ENCODE data around the gene CIC.
A peak's percentile ranks its signal among the peaks of the same experiment; 100 is the strongest.

Gene CIC

GRCh38 chr19:42268704-42269477 lies at the start of gene CIC:
TSS of gene CIC (plus strand) at chr19:42269252. CDS start at chr19:42271784, 2,532 bp downstream.
- no peaks in the 10 kb centered on the region for H3K27me3 ChIP-seq (ENCODE audit: control insufficient read depth in 1 of 2, insufficient read depth in 2 of 2, low read length in 2 of 2)
- peak within 1 kb of the TSS; percentile 91 for H3K4me3 ChIP-seq (ENCODE audit: low read length in 2 of 2)
- peaks cover 29% of the 10 kb centered on the region for H3K4me1 ChIP-seq (ENCODE audit: control insufficient read depth, insufficient read depth, low read length)
- peak within 1 kb of the TSS; percentile 96 to 99 for H3K9ac ChIP-seq (ENCODE audit: low read length in 2 of 2)
- no peaks in the 10 kb centered on the region for H3K9me3 ChIP-seq (ENCODE audit: control insufficient read depth in 2 of 2, low read length in 2 of 2)
- H3K27ac ChIP-seq (ENCODE audit: low read length), result peak within 1 kb of the TSS; percentile 98
- H3K36me3 ChIP-seq (ENCODE audit: control insufficient read depth in 2 of 2, insufficient read depth in 2 of 2, low read length in 2 of 2), result peaks cover 2 to 7% of the 10 kb centered on the region in 2 donors

- H3K9me3 ChIP-seq (ENCODE audit: control insufficient read depth in 2 of 2, low read length in 2 of 2), result no peaks in the 10 kb centered on the region
- peaks cover 7 to 15% of the 10 kb centered on the region in 2 donors for H3K36me3 ChIP-seq (ENCODE audit: control insufficient read depth in 2 of 2, insufficient read depth in 2 of 2, low read length in 2 of 2)
- H3K4me3 ChIP-seq (ENCODE audit: low read length in 2 of 2), result peak within 1 kb of the TSS; percentile 94 to 95
- peak within 1 kb of the TSS; percentile 79 for H3K27ac ChIP-seq (ENCODE audit: low read length)
- H3K9ac ChIP-seq (ENCODE audit: low read length in 2 of 2), result peak within 1 kb of the TSS; percentile 76 to 87
- no peaks in the 10 kb centered on the region for H3K27me3 ChIP-seq (ENCODE audit: control insufficient read depth in 1 of 2, insufficient read depth in 2 of 2, low read length in 2 of 2)
- peaks cover 41% of the 10 kb centered on the region for H3K4me1 ChIP-seq (ENCODE audit: control insufficient read depth, insufficient read depth, low read length)
Measured at GRCh38 chr19:42219812-42220750, 49.0 kb upstream of the CIC start, which contains the start of gene ZNF526. TSS of gene ZNF526 (plus strand) at chr19:42220312. CDS start at chr19:42224404, 4,092 bp downstream.

- H3K27ac ChIP-seq (ENCODE audit: low read length), result peak overlapping the region; percentile 37
- H3K4me3 ChIP-seq (ENCODE audit: low read length in 2 of 2), result peak overlapping the region; percentile 94 to 95
- peaks cover 40% of the 10 kb centered on the region for H3K4me1 ChIP-seq (ENCODE audit: control insufficient read depth, insufficient read depth, low read length)
- no peaks in the 10 kb centered on the region for H3K9me3 ChIP-seq (ENCODE audit: control insufficient read depth in 2 of 2, low read length in 2 of 2)
- H3K36me3 ChIP-seq (ENCODE audit: control insufficient read depth in 2 of 2, insufficient read depth in 2 of 2, low read length in 2 of 2), result peaks cover 12 to 19% of the 10 kb centered on the region in 2 donors
- no peaks in the 10 kb centered on the region for H3K27me3 ChIP-seq (ENCODE audit: control insufficient read depth in 1 of 2, insufficient read depth in 2 of 2, low read length in 2 of 2)
- H3K9ac ChIP-seq (ENCODE audit: low read length in 2 of 2), result peak overlapping the region; percentile 76 to 87
Measured at GRCh38 chr19:42220751-42221097, 48.3 kb upstream of the CIC start.

- H3K27me3 ChIP-seq (ENCODE audit: control insufficient read depth in 1 of 2, insufficient read depth in 2 of 2, low read length in 2 of 2), result no peaks in the 10 kb centered on the region
- H3K4me3 ChIP-seq (ENCODE audit: low read length in 2 of 2), result no peak overlapping the region
- peaks cover 18% of the 10 kb centered on the region for H3K4me1 ChIP-seq (ENCODE audit: control insufficient read depth, insufficient read depth, low read length)
- no peak overlapping the region for H3K9ac ChIP-seq (ENCODE audit: low read length in 2 of 2)
- H3K27ac ChIP-seq (ENCODE audit: low read length), result no peak overlapping the region
- peaks cover 30 to 47% of the 10 kb centered on the region in 2 donors for H3K36me3 ChIP-seq (ENCODE audit: control insufficient read depth in 2 of 2, insufficient read depth in 2 of 2, low read length in 2 of 2)
- H3K9me3 ChIP-seq (ENCODE audit: control insufficient read depth in 2 of 2, low read length in 2 of 2), result no peaks in the 10 kb centered on the region
Measured at GRCh38 chr19:42224940-42225717, 43.9 kb upstream of the CIC start.

GRCh38 chr19:42225718-42226292 lies 43.2 kb upstream of the CIC start:
- H3K27ac ChIP-seq (ENCODE audit: low read length), result no peak overlapping the region
- H3K9me3 ChIP-seq (ENCODE audit: control insufficient read depth in 2 of 2, low read length in 2 of 2), result no peaks in the 10 kb centered on the region
- no peak overlapping the region for H3K9ac ChIP-seq (ENCODE audit: low read length in 2 of 2)
- no peaks in the 10 kb centered on the region for H3K27me3 ChIP-seq (ENCODE audit: control insufficient read depth in 1 of 2, insufficient read depth in 2 of 2, low read length in 2 of 2)
- peaks cover 30 to 52% of the 10 kb centered on the region in 2 donors for H3K36me3 ChIP-seq (ENCODE audit: control insufficient read depth in 2 of 2, insufficient read depth in 2 of 2, low read length in 2 of 2)
- H3K4me3 ChIP-seq (ENCODE audit: low read length in 2 of 2), result no peak overlapping the region
- H3K4me1 ChIP-seq (ENCODE audit: control insufficient read depth, insufficient read depth, low read length), result peaks cover 15% of the 10 kb centered on the region

GRCh38 chr19:42226886-42227285 lies 42.2 kb upstream of the CIC start:
- Histone ChIP-seq H3K4me1 (ENCODE audit: control insufficient read depth, insufficient read depth, low read length) (peaks cover 6% of the 10 kb centered on the region), H3K36me3 (ENCODE audit: control insufficient read depth in 2 of 2, insufficient read depth in 2 of 2, low read length in 2 of 2) (peaks cover 36 to 59% of the 10 kb centered on the region in 2 donors), H3K9me3 (ENCODE audit: control insufficient read depth in 2 of 2, low read length in 2 of 2) (no peaks in the 10 kb centered on the region), H3K27ac (ENCODE audit: low read length) (no peak overlapping the region), H3K4me3 (ENCODE audit: low read length in 2 of 2) (no peak overlapping the region), H3K27me3 (ENCODE audit: control insufficient read depth in 1 of 2, insufficient read depth in 2 of 2, low read length in 2 of 2) (no peaks in the 10 kb centered on the region), H3K9ac (ENCODE audit: low read length in 2 of 2) (no peak overlapping the region)

GRCh38 chr19:42228641-42229040 lies 40.4 kb upstream of the CIC start:
- Histone ChIP-seq H3K9ac (ENCODE audit: low read length in 2 of 2) (no peak overlapping the region), H3K27ac (ENCODE audit: low read length) (no peak overlapping the region), H3K4me3 (ENCODE audit: low read length in 2 of 2) (no peak overlapping the region), H3K9me3 (ENCODE audit: control insufficient read depth in 2 of 2, low read length in 2 of 2) (no peaks in the 10 kb centered on the region), H3K27me3 (ENCODE audit: control insufficient read depth in 1 of 2, insufficient read depth in 2 of 2, low read length in 2 of 2) (no peaks in the 10 kb centered on the region), H3K36me3 (ENCODE audit: control insufficient read depth in 2 of 2, insufficient read depth in 2 of 2, low read length in 2 of 2) (peaks cover 43 to 71% of the 10 kb centered on the region in 2 donors), H3K4me1 (ENCODE audit: control insufficient read depth, insufficient read depth, low read length) (peaks cover 6% of the 10 kb centered on the region)

- no peak overlapping the region for H3K4me3 ChIP-seq (ENCODE audit: low read length in 2 of 2)
- H3K4me1 ChIP-seq (ENCODE audit: control insufficient read depth, insufficient read depth, low read length), result peaks cover 6% of the 10 kb centered on the region
- H3K9ac ChIP-seq (ENCODE audit: low read length in 2 of 2), result no peak overlapping the region
- peaks cover 40 to 74% of the 10 kb centered on the region in 2 donors for H3K36me3 ChIP-seq (ENCODE audit: control insufficient read depth in 2 of 2, insufficient read depth in 2 of 2, low read length in 2 of 2)
- no peak overlapping the region for H3K27ac ChIP-seq (ENCODE audit: low read length)
- no peaks in the 10 kb centered on the region for H3K9me3 ChIP-seq (ENCODE audit: control insufficient read depth in 2 of 2, low read length in 2 of 2)
- no peaks in the 10 kb centered on the region for H3K27me3 ChIP-seq (ENCODE audit: control insufficient read depth in 1 of 2, insufficient read depth in 2 of 2, low read length in 2 of 2)
Measured at GRCh38 chr19:42229301-42229854, 39.7 kb upstream of the CIC start.

GRCh38 chr19:42229855-42230351 lies 39.1 kb upstream of the CIC start:
- Histone ChIP-seq H3K4me3 (ENCODE audit: low read length in 2 of 2) (no peak overlapping the region), H3K27ac (ENCODE audit: low read length) (no peak overlapping the region), H3K9ac (ENCODE audit: low read length in 2 of 2) (no peak overlapping the region), H3K9me3 (ENCODE audit: control insufficient read depth in 2 of 2, low read length in 2 of 2) (no peaks in the 10 kb centered on the region), H3K4me1 (ENCODE audit: control insufficient read depth, insufficient read depth, low read length) (peaks cover 6% of the 10 kb centered on the region), H3K27me3 (ENCODE audit: control insufficient read depth in 1 of 2, insufficient read depth in 2 of 2, low read length in 2 of 2) (no peaks in the 10 kb centered on the region), H3K36me3 (ENCODE audit: control insufficient read depth in 2 of 2, insufficient read depth in 2 of 2, low read length in 2 of 2) (peaks cover 37 to 72% of the 10 kb centered on the region in 2 donors)
